ENCODE measurements around the gene TTC6.

- TF ChIP-seq CTCF (IDR thresholded peaks at IDR 0.05 in 2 of 3, conservative IDR thresholded peaks at IDR 0.05 in 1 of 3; ENCODE audit: control insufficient read depth in 2 of 3, extremely low read depth in 1 of 3, insufficient read depth in 1 of 3, low read depth in 3 of 3, low read length in 3 of 3) (no peak), SRF (IDR thresholded peaks at IDR 0.05; ENCODE audit: low read depth in 2 of 2, low read length in 2 of 2) (no peak), CBFB (IDR thresholded peaks at IDR 0.05; ENCODE audit: low read depth) (no peak), POLR2A (IDR thresholded peaks at IDR 0.05; ENCODE audit: low read depth, low read length) (no peak), CHD4 (IDR thresholded peaks at IDR 0.05) (no peak), BHLHE40 (IDR thresholded peaks at IDR 0.05; ENCODE audit: borderline replicate concordance in 1 of 2, low read depth in 2 of 2, low read length in 1 of 2) (no peak), ZNF207 (IDR thresholded peaks at IDR 0.05; ENCODE audit: borderline replicate concordance) (no peak)
These were observed 46.7 kb downstream of the TTC6 start for GRCh38 chr14:37642125-37642524.

Measured in GM12878 (cell line).